IMR-90 (cell line): ENCODE data around the gene HIVEP3.

Source experiments
- BHLHE40 ChIP-seq: fragments of 150-350 bp; IDR thresholded peaks from 2 replicates; pipeline ENCODE4 v1.6.1; 2016; ENCODE audit warnings: mild to moderate bottlenecking, low read depth, low read length
- CEBPB ChIP-seq: IDR thresholded peaks from 2 replicates; pipeline ENCODE4 v1.6.1; 2012; ENCODE audit warnings: low read depth, low read length, improper control_type of control experiment
- CHD1 ChIP-seq: IDR thresholded peaks from 2 replicates; pipeline ENCODE4 v1.6.1; 2012; ENCODE audit warnings: low read depth, low read length, improper control_type of control experiment
- MAZ ChIP-seq: IDR thresholded peaks from 2 replicates; pipeline ENCODE4 v1.6.1; 2012; ENCODE audit warnings: low read depth, mild to moderate bottlenecking, low read length, improper control_type of control experiment, moderate library complexity, borderline replicate concordance
- POLR2A ChIP-seq: IDR thresholded peaks from 2 replicates; pipeline ENCODE4 v1.6.1; 2012; ENCODE audit warnings: mild to moderate bottlenecking, low read depth, low read length
- RCOR1 ChIP-seq: IDR thresholded peaks from 2 replicates; pipeline ENCODE4 v1.6.1; 2012; ENCODE audit warnings: mild to moderate bottlenecking, low read length, improper control_type of control experiment; ENCODE audit not compliant: insufficient replicate concordance
- RFX5 ChIP-seq: IDR thresholded peaks from 2 replicates; pipeline ENCODE4 v1.8.0; 2012; ENCODE audit warnings: low read depth, mild to moderate bottlenecking, low read length, moderate library complexity
- TF ChIP-seq, protein P1 (sequence below): conservative IDR thresholded peaks from 2 replicates; pipeline ENCODE4 v1.5.1; 2012; ENCODE audit warnings: mild to moderate bottlenecking, low read depth, low read length, improper control_type of control experiment

- TF ChIP-seq CEBPB (no peak), POLR2A (no peak), BHLHE40 (no peak), RCOR1 (no peak), CHD1 (no peak), MAZ (no peak), RFX5 (no peak)
- TF ChIP-seq, protein P1, sequence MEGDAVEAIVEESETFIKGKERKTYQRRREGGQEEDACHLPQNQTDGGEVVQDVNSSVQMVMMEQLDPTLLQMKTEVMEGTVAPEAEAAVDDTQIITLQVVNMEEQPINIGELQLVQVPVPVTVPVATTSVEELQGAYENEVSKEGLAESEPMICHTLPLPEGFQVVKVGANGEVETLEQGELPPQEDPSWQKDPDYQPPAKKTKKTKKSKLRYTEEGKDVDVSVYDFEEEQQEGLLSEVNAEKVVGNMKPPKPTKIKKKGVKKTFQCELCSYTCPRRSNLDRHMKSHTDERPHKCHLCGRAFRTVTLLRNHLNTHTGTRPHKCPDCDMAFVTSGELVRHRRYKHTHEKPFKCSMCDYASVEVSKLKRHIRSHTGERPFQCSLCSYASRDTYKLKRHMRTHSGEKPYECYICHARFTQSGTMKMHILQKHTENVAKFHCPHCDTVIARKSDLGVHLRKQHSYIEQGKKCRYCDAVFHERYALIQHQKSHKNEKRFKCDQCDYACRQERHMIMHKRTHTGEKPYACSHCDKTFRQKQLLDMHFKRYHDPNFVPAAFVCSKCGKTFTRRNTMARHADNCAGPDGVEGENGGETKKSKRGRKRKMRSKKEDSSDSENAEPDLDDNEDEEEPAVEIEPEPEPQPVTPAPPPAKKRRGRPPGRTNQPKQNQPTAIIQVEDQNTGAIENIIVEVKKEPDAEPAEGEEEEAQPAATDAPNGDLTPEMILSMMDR = no peak
These were observed 144.9 kb downstream of the HIVEP3 start for GRCh38 chr1:41773842-41774241.
